RWPE1 (cell line): Measurements from ENCODE around the gene RBM33.

ENCODE experiments used
- CTCF ChIA-PET: fragments of 350-600 bp; sonication (Branson Sonifier 250); formaldehyde crosslinking; extraction: SDS; loops from one replicate; lab custom pipeline; 2021; lab: Yijun Ruan, JAX
- POLR2A ChIA-PET: fragments of 400-600 bp; formaldehyde crosslinking; extraction: SDS; loops from one replicate; lab custom pipeline; 2020; ENCODE audit warnings: antibody characterized with exemption; ENCODE audit not compliant: low non-redundant PET; lab: Yijun Ruan, JAX
- DNase-seq: peaks from one replicate; pipeline ENCODE4 v3.0.0; 2012; ENCODE audit warnings: low spot score
- H3K27ac ChIP-seq: fragments of 450-650 bp; 2 replicates; pipeline ENCODE4 v1.5.1; 2017
- CTCF ChIP-seq: fragments of 450-650 bp; conservative IDR thresholded peaks from 2 replicates; pipeline ENCODE4 v1.5.1; 2017; ENCODE audit warnings: low read depth, mild to moderate bottlenecking

The RBM33 gene

DNA sequence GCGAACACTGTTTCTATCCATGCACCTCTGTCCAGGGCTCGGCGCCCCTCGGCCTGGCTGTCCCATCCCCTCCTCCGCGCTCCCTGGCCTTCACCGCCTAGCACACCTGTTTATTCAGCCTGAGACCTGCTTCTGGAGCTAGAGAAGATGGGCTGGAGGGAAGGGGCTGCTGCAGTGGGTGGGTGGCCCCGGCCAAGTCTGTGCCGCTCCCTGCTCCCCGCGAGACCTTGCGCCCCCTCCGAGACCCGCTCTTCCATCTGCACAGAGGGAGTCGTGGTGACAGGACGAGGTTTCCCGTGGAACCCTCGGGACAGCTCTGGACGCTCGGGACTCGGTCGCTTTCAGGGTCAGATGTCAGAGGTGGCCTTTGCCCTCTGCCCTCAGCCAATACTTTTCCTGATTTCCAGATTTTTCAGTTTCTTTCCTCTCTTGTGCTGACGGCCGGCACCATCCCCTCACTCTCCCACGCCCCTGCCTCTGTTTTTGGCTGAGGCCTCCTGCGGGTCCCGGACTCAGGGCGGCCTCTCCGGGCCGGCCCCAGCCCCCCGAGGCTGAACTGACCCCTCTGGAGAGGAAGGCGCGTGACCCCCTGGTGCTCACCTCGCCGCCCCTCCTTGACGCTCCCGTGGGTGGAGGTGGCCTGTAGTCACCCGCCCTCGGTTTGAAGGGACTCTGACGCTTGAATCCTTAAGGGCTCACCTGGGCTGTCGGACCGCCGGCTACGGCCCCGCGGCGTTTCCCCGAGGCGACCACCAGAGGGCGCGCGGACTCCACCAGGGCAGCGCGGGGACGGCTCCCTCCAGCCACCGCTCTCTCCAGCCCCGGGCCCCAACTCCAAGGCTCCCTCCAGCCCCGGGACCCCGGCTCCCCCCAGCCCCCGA, 152.2 kb downstream of the RBM33 start:
- peak; percentile 64 for DNase-seq
- TF ChIP-seq CTCF: peak; percentile 94
- CTCF ChIA-PET: no interaction called here
- POLR2A ChIA-PET: no interaction called here
- H3K27ac ChIP-seq: no peak overlapping the region

GRCh38 chr7:155797262-155798250, 153.1 kb downstream of the RBM33 start:
- CTCF ChIA-PET: interaction anchor here (0.7 kb wide), 1 partner anchor 495 kb away, joined by 3 read pairs; no protein-coding TSS in a partner anchor
- TF ChIP-seq CTCF: peak; percentile 60
- POLR2A ChIA-PET: no interaction called here
- H3K27ac ChIP-seq: no peak overlapping the region
- no peak for DNase-seq

DNA sequence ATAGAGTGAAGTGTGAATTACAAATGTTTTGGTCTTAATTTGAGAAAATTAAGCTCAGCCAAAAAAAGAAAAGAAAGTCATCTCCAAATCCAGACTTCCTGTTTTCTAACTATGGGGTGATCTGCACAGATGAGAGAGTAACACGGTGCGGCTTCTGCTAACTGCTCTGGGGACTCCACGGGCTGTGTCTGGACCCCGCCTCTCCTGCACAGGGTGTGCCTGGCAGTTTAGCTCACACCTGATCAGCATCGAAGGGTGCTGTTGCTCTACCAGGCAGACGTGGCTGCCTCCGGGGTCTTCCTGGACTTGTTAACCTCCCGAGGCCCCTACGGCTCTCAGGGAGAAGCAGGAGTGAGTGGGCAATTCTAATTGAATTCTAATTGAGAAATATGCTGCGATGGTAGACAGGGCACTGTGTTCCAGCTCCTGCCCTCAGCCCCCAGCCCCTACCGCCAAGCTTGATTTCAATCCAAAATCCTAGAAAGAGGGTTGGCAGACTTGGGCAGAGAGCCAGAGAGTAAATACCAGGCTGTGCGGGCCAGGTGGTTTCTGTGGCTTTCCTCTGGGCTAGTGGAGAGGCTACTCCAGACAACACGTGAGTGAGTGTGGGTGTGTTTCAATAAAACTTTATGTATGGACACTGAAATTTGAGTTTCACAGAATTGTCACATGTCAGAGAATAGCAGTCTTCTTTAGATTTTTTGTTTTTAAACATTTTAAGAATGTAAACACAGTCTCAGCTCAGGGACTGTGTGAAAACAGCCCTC, 154.4 kb downstream of the RBM33 start:
- no peak overlapping the region for H3K27ac ChIP-seq
- TF ChIP-seq CTCF: no peak
- POLR2A ChIA-PET: no interaction called here
- CTCF ChIA-PET: no interaction called here
- no peak for DNase-seq

DNA sequence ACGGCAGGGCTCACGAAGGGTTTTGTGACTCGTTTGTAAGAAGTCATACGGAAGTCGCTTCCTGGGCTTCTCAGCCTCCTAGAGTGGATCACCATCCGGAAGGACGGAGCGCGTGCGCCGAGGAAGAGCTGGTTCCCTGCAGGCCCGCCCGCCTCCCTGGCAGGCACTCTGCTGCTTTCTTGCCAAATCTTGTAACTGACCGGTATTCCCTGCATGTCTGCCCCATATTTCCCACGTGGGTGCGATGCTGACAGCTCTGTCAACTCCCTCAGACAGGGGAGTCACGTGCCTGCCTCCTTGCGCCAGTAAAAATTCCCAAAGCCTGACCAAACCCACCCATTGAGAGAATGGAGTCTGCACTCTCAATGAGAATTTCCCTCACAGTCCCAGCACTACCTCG, 155.1 kb downstream of the RBM33 start:
- TF ChIP-seq CTCF: no peak
- POLR2A ChIA-PET: no interaction called here
- DNase-seq: no peak
- H3K27ac ChIP-seq: no peak overlapping the region
- CTCF ChIA-PET: no interaction called here

DNA sequence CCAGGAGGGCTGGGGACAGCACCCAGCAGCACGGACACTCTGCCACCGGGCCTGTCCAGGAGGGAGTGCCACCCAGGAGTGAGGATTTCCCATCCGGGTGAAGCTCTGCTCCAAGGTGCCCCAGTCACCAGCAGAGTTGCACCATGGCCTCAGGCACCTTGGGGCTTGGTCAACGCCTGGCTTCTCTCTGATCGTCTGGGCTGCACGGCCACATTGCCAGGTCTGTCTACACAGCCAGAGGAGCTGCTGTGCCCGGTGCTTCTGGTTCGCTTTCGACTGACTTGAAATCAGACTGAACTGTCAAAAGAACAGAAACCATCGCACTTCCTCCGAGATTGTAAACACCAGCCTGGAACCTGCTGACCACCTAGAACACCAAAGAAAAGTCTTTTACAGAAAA, 155.8 kb downstream of the RBM33 start:
- ChIA-PET CTCF (no interaction called here), POLR2A (no interaction called here)
- no peak for DNase-seq
- TF ChIP-seq CTCF: no peak
- no peak overlapping the region for H3K27ac ChIP-seq
